ENCODE results near the gene ADAM11.
"Not testable (repeated sequence)": the region's sequence is repeated elsewhere in the genome, so short reads cannot be mapped to it uniquely, and the experiment has no call there.

The ADAM11 gene, protein sequence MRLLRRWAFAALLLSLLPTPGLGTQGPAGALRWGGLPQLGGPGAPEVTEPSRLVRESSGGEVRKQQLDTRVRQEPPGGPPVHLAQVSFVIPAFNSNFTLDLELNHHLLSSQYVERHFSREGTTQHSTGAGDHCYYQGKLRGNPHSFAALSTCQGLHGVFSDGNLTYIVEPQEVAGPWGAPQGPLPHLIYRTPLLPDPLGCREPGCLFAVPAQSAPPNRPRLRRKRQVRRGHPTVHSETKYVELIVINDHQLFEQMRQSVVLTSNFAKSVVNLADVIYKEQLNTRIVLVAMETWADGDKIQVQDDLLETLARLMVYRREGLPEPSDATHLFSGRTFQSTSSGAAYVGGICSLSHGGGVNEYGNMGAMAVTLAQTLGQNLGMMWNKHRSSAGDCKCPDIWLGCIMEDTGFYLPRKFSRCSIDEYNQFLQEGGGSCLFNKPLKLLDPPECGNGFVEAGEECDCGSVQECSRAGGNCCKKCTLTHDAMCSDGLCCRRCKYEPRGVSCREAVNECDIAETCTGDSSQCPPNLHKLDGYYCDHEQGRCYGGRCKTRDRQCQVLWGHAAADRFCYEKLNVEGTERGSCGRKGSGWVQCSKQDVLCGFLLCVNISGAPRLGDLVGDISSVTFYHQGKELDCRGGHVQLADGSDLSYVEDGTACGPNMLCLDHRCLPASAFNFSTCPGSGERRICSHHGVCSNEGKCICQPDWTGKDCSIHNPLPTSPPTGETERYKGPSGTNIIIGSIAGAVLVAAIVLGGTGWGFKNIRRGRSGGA

DNA sequence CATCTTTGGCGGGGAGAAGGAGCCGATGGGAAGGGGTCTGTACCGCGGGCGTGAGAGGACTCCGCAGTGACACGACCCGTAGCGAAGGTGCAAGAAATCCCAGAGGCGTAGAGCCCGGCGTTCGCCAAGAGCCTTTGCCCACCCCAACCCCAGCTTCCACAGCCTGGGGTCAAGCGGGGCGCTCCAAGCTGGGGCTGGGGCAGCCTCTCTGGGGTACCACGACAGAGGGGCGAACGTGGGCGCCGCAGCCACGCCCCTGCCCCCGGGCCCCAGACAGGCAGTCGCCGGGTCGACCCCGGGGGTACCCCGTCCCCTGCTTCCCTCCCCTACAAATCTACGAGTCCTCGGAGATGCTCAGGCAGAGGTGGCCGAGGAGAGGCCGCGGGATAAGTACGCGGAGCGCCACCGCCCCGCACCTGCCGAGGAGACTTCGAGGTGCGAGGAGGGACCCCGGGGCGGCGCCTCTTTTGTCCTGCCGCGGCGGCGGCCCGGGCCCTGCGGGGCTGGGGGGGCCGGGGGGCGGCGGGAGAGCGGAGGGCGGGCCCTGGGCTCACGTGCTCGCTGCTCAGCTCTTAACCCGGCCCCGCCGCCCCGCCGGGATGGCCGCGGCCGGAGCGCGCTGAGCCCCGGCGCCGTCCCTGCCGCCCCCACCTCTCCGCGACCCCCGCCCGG is at the start of gene ADAM11:
TSS of gene ADAM11 (plus strand) at position 575 of the 672 bp plus-strand sequence. CDS start 212 bp downstream, outside the sequence.
- DNase-seq (ENCODE audit: low spot score) = no peak

DNA sequence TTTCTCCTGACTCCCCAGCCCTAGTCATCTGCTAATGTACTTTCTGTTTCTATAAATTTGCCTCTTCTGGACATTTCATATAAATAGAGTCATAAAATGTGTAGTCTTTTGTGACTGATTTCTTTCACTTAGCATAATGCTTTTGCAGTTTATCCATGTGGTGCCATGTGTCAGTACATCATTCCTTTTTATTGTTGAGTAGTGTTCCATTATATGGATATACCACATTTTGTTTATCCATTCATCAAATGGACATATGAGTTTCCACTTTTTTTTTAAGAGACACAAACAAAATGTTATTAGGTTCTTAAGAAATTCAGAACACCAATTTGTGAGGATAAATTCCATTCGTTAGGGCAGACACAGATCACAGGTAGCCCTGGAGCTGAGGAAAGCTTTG is 39.3 kb upstream of the ADAM11 start:
- no peak for DNase-seq (ENCODE audit: low spot score)

DNA sequence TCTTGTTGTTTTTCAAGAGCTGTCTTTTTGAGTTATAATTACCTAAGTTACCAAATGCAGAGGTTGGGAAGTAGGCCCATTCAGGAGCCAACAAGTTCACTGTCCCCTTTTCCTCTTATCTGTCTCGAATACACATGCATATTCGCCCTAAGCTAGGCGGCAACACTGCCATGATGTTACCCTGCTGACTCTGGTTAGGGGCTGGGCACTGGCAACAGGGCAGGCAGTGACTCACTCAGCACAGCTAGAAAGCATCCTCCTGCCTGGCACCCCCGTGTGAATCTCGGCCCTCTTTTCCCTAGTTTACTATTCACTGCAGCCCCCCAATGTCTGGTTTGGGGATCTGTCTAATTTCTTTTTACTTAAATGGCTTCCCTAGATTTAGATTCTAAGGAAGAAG is 36.5 kb upstream of the ADAM11 start:
- no peak for DNase-seq (ENCODE audit: low spot score)

DNA sequence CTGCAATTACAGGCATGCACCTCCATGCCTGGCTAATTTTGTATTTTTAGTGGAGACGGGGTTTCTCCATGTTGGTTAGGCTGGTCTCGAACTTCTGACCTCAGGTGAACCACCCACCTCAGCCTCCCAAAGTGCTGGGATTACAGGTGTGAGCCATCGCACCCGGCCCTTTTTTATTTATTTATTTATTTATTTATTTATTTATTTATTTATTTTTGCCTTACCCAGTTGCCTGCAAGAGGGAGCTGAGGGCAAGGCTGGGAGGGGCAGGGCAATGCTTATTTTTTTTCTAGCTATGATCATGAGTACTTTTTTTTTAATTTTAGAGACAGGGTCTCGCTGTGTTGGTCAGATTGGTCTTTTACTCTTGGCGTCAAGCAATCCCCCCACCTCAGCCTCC is 32.7 kb upstream of the ADAM11 start:
- DNase-seq (ENCODE audit: low spot score) = not testable (repeated sequence)

DNA sequence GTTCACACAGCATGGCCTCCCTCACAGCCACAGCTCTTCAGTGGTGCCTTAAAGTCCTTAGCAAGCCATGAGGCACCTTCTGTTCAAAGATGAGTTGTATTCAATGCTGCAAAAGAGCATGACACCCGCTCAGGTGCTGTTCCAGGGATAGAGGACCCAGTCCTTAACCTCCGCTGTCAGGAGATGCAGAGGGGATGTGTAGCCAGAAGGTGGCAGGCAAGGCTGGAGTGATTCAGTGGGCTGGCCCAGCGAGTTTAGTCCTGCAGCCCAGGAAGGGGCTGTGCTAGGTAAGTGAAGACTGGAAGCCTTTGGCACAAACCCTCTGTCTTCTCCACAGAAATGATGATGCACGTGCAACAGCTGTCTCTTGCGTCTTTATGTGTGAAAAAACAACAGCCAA is 25.0 kb upstream of the ADAM11 start:
- peak; percentile 45 for DNase-seq (ENCODE audit: low spot score)

DNA sequence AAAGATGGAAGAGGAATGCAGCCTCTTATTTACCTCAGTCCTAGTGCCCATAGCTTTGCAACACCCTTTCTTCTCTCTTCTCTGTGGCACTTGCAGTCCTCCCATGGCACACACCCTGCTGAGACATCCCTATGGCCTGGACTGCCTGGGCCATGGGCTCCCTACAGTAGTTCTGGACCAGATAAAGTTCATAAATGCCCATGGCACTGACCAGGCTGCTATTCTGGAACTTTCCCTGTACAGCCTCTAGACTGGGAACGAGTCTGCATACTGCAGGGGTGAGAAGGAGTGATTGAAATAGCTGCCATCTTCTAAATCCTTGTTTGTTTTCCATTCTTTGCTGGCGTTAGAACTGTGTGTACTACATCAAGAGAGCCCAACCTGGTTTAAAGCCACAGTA is 24.5 kb upstream of the ADAM11 start:
- DNase-seq (ENCODE audit: low spot score) = no peak

DNA sequence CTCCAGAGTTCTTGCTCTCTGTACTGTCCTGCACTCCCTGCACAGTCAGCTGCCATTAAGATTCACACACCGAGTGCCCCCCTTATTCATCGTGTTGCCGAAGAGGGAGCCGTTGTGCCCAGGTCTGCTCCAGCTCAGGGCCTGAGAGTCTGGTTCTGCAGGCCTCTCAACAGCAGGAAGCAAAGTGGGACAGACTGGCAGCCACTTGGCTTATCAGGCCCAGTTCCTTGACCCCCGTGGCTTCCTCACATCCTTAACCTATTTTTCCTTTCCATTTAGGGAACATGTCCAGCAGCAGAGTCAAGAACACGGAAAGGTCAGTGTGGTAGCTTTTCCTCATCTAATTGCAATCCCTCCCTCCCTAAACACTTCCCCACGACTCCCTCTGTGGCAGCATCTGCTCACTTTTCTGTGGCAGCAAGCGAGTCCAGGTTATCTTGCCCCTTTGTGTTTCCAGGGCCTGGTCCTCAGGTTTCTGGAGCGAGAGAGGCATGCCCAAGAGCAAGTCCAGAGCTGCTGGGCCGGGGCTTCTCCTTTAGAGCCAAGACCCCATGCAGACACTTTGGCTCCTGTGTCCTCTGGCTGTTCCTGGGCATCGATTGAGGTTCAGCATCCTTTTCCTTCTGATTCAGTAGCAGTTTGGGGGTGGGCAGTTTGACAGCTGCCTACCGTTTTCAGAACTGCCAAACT is 22.1 kb upstream of the ADAM11 start:
- DNase-seq (ENCODE audit: low spot score) = no peak

DNA sequence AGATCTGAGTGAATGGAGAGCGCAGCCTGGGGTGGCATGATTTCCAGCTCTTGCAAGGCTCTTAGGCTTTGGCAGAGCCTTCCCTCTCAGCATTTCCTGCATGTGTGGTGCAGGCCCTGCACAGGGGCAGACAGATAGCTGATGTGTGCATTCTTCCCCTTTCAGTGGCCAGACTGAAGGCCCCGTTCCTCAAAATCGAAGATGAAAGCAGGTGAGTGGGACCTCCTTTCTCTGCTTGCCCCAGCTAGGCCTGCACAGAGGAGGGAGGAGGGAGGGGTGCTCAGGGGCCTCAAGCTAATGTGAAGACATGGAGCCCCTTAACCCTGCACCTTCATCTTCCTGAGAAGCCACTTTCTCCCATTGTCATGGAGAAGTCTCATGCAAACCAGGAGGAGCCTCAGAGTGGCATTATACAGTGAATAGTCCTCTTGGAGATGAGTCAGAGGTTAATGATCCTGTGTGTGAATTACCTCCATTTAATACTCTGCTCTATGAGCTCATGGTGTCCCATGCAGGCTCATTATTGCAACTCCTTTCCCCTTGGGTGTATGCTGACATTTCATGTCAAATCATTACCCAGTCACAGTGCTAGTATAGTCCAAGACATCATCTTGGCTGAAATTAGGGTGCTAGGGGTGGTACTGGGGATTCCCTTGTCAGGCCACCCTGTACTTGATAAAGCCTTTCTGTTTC is 20.4 kb upstream of the ADAM11 start:
- no peak for DNase-seq (ENCODE audit: low spot score)

DNA sequence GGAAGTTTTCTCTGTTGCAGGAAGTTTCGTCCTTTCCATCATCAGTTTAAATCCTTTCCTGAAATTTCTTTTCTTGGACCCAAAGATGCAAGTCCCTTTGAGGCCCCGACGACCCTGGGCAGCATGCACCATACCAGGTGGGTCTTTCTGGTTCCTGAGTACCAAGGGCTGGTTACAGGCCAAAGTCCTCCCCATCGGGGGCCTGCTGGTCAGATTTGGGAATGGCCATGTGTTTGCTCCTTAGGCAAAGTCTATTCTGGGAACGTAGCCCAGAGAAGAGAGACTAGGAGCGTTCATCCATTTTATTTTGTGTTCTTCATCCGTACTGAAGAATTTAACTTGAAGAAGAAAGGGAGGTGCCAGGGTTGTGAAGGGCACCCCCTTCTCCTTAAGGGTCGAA is 17.5 kb upstream of the ADAM11 start:
- no peak for DNase-seq (ENCODE audit: low spot score)

DNA sequence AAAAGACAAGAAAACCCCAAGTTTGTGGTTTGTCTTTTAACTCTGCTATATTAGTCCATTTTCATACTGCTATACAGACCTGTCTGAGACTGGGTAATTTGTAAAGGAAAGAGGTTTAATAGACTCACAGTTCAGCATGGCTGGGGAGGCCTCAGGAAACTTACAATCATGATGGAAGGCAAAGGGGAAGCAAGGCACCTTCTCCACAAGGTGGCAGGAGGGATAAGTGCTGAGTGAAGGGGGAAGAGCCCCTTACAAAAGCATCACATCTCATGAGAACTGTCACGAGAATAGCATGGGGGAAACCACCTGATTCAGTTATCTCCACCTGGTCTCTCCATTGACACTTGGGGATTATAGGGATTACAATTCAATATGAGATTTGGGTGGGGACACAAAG is 13.5 kb upstream of the ADAM11 start:
- DNase-seq (ENCODE audit: low spot score) = peak; percentile 50

DNA sequence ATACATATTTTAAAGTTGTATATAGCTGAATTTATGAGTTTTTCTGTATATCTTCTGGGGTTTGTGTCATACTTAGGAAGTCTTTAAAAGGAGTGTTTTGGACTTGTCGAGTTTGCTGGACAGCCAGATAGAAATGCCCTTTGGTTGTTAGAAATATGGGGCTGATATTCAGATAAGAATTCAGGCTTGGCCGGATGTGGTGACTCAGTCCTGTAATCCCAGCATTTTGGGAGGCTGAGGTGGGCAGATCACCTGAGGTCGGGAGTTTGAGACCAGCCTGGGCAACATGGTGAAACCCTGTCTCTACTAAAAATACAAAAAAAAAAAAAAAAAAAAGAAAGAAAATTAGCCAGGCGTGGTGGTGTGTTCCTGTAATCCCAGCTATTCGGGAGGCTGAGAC is 13.1 kb upstream of the ADAM11 start:
- not testable (repeated sequence) for DNase-seq (ENCODE audit: low spot score)

DNA sequence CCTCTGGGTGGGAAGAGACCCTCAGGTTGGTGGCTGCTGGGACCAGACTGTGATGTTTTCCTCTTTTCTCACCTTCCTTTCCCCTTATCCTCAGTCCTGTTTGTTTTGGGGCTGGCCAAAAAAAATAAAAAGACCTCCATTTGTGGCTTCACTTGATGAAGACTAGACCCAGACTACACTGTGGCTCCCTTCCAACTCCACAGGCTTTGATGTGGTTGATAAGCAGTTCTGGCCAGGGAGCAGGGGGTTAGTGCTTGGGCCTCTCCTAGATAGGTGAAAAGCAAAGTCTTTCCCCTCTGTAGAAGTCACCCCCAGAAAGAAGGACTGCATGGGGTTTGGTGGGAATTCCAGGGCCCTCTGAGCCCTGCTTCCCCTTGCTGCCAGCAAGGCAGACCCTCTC is 11.2 kb upstream of the ADAM11 start:
- DNase-seq (ENCODE audit: low spot score) = no peak

DNA sequence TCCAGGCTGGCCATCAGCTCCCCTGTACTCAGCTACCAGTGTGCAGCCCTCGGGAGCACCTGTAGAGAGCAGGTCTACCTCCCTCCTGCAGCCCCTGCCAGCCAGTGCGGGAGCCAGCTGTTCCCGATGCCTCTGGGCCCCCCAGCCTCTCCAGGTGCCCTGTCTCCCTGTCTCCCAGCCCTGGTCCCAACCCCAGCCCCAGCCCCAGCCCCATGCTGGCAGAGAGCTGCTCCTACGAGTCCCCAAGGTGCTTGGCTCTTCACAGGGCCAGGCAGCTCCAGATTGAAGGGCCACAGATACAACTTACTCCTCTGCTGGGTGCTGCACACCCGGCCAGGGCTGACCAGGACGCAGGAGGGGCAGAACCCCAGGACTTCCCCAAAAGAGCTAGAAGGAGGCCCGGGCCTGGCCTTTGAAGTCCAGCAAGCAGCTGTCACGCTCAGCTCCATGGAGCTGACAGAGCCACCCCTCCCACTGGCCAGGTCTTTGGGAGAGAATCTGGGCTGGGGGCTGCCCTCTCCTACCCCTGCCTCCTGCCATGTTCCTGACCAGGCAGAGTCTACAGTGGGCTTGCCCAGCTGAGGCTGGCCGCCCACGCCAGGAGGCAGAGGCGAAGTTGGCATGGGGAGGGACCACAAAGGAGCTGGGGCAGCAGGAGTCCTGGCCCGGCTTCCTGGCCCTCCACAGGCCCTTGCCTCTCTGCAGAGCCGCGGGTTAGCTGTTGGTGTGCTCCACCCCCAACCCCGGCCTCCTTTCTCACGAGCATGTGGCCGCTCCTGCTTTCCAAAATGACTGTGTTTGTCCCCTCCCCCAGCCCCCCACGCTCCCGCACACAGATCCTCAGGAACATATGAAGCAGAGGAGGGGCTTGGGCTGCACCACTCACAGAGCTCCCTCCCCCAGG is 9.5 kb upstream of the ADAM11 start:
- no peak for DNase-seq (ENCODE audit: low spot score)

DNA sequence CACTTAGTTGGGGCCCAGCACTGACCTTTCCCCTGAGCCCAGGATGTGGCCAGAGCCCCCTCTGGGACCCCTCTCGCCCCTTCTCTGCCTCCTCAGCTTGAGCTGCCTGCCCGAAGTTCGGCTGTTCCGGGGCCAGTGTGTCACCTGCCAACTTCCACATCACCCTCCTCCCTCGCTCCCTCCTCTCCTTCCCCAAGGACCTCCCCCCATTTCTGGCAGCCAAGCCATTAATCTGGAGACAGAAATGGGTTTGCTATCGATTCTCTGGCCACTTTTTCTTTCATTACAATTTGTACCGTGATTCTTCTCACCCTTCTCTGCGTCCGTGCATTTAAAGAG is 8.8 kb upstream of the ADAM11 start:
- DNase-seq (ENCODE audit: low spot score) = no peak

DNA sequence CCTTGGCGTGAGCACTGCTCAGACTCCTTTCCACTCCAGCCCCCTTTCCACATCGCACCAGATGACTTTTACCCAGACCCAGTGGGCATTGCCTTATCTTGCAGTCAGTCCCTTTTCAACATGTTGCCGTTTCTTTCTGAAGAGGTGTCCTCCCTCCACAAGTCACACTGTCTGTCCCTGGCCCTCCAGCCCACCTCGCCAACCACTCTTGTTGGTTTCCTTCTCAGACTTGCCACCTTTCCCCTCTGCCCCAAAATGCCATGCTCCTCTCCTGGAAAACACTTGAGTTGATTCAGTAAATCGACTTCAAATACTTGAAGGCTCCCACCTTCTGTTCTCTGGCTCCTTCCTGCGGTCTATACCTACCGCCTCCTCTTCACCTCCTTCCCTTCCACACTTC is 7.5 kb upstream of the ADAM11 start:
- DNase-seq (ENCODE audit: low spot score) = no peak

DNA sequence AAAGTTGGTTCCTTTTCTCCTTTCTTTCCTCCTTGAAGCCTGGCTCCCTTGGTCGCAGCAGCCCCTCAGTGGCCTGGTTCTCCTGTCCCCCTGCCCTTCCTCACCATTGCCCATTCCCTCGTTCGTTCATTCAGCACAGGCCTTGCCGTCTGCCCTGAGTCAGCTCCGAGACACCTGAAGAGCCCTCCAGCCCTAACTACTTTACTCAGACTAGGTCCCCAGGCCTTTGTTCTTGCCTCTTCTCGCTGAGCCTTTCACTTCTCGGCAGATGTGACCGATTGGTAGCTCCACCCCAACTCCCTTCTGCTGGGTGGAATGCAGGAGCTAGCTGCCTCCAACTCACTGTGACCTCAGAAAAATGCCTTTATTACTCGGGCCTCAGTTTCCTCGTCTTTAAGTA is 7.0 kb upstream of the ADAM11 start:
- no peak for DNase-seq (ENCODE audit: low spot score)

DNA sequence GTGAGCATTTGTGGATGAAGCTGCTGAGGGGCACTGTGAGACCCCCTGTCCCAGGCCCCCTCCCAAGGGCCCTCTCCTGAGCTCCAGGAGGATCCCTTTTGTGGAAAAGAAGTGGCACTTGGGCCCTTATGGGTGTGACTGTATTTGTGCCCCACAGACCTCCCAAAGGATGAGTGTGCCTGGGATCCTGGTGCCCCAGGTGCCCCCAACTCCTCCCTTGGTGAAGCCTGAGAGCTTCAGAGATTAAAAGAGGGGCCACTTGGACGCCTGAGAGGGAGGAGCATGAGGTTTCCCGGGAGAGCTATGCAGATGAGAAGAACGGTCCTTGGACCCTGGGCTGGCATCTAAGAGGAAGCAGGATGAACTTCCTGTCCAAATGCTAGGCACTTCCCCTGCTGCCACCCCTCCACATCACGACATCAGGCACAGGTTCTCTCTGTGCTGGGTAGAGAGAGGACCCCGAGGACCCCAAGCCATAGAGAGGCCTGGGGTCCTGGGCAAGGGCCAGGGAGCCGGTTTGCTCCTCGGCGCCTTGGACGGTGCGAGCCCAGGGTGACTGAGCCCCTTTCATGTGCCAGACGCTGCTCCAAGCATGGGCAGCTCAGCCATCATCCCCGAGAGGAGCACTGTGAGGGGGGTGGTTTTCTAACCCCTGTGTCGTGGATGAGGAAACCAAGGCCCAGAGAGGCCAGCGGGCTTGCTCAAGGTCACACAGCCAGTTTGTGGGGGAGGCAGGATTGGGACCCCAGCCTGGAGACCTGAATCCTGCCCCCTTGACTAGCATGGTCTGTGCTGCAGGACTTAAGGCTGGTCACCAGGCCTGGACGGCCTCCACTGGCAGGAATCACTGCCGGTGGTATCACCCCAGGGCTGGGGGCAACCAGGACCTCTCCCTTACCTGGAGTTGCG is 5.6 kb upstream of the ADAM11 start:
- no peak for DNase-seq (ENCODE audit: low spot score)

DNA sequence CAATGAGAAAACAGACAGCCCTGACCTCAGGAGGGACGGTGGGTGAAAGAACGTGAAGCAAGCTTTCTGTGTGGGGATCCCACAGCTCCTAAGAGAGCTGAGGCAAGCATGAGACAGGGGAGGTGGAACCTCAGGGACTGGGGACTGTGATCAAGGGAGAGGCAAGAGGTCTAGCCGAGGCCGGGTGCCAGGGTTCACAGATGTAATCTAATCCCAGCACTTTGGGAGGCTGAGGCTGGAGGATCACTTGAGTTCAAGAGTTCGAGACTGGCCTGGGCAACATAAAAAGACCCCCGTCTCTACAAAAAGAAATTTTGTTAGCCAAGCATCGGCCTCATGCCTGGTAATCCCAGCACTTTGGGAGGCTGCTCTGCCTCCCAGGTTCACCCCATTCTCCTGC is 4.5 kb upstream of the ADAM11 start:
- DNase-seq (ENCODE audit: low spot score) = no peak

DNA sequence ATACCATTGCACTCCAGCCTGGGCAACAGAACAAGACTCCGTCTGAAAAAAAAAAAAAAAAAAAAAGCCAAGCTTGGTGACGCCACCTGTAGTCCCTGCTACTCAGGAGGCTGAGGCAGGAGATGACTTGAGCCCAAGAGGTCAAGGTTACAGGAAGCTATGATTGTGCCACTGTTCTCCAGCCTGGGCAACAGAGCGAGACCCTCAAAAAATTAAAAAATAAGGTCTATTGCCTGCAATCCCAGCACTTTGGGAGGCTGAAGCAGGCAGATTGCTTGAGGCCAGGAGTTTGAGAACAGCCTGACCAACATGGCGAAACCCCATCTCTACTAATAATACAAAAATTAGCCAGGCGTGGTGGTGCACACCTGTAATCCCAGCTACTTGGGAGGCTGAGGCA is 3.6 kb upstream of the ADAM11 start:
- DNase-seq (ENCODE audit: low spot score) = not testable (repeated sequence)
